MG63 (cell line): ENCODE data around the gene SGPP2. TPM values are rescaled to one million over a fixed set of nuclear protein-coding genes. Genes with fewer than 3 reads are reported as not detected.
"Not testable (repeated sequence)": the region's sequence is repeated elsewhere in the genome, so short reads cannot be mapped to it uniquely, and the experiment has no call there.

Experiments used
- DNase-seq: peaks from one replicate; pipeline ENCODE4 v3.0.0-alpha.2; 2020
- H3K27me3 ChIP-seq: fragments of 250-450 bp; sonication (Bioruptor Pico); 2 replicates; pipeline ENCODE4 v1.5.1; 2020; ENCODE audit warnings: mild to moderate bottlenecking, moderate library complexity
- H3K36me3 ChIP-seq: fragments of 250-450 bp; sonication (Bioruptor Pico); 2 replicates; pipeline ENCODE4 v1.5.1; 2020; ENCODE audit warnings: mild to moderate bottlenecking, moderate library complexity
- H3K4me3 ChIP-seq: fragments of 250-450 bp; sonication (Bioruptor Pico); 2 replicates; pipeline ENCODE4 v1.5.1; 2020; ENCODE audit warnings: mild to moderate bottlenecking, moderate library complexity
- H3K9me3 ChIP-seq: fragments of 250-450 bp; sonication (Bioruptor Pico); 2 replicates; pipeline ENCODE4 v1.5.1; 2020; ENCODE audit warnings: mild to moderate bottlenecking, moderate library complexity
- total RNA-seq: library from RNA; depleted of rRNA; stranded (reverse); fragments of >200 nt; shearing (Covaris generic); gene quantifications from 2 replicates; pipeline ENCODE4 v1.2.3, GENCODE V29; 2014; ENCODE audit warnings: low replicate concordance; rRNA removed

SGPP2 gene
- not detected in 2 replicates for total RNA-seq

GRCh38 chr2:222424276-222424728, at the start of gene SGPP2:
SGPP2 (plus strand) TSS chr2:222424543; CDS start chr2:222424603, 60 bp downstream.
- Histone ChIP-seq H3K36me3 (no peaks in the 10 kb centered on the region), H3K4me3 (no peak within 1 kb of the TSS), H3K9me3 (no peaks in the 10 kb centered on the region), H3K27me3 (no peaks in the 10 kb centered on the region; the same call in 1 of the 2 replicates)
- DNase-seq: no peak

GRCh38 chr2:222375798-222376197, 48.5 kb upstream of the SGPP2 start:
- peaks cover 26% of the 10 kb centered on the region for H3K27me3 ChIP-seq
- no peaks in the 10 kb centered on the region for H3K9me3 ChIP-seq
- DNase-seq: no peak
- no peak overlapping the region for H3K4me3 ChIP-seq
- H3K36me3 ChIP-seq: no peaks in the 10 kb centered on the region

- Histone ChIP-seq H3K9me3 (no peaks in the 10 kb centered on the region), H3K36me3 (no peaks in the 10 kb centered on the region), H3K4me3 (no peak overlapping the region), H3K27me3 (peaks cover 26% of the 10 kb centered on the region)
- no peak for DNase-seq
Measured at GRCh38 chr2:222380456-222380855, 43.9 kb upstream of the SGPP2 start.

GRCh38 chr2:222381566-222381965, 42.8 kb upstream of the SGPP2 start:
- H3K36me3 ChIP-seq: no peaks in the 10 kb centered on the region
- H3K27me3 ChIP-seq: peaks cover 26% of the 10 kb centered on the region
- H3K9me3 ChIP-seq: no peaks in the 10 kb centered on the region
- no peak overlapping the region for H3K4me3 ChIP-seq
- no peak for DNase-seq

- no peaks in the 10 kb centered on the region for H3K36me3 ChIP-seq
- H3K27me3 ChIP-seq: peaks cover 14% of the 10 kb centered on the region
- no peaks in the 10 kb centered on the region for H3K9me3 ChIP-seq
- no peak for DNase-seq
- no peak overlapping the region for H3K4me3 ChIP-seq
Measured at GRCh38 chr2:222383255-222383654, 41.1 kb upstream of the SGPP2 start.

- H3K36me3 ChIP-seq: no peaks in the 10 kb centered on the region
- no peak overlapping the region for H3K4me3 ChIP-seq
- H3K9me3 ChIP-seq: no peaks in the 10 kb centered on the region
- H3K27me3 ChIP-seq: peaks cover 5% of the 10 kb centered on the region; the same call in 1 of the 2 replicates
- no peak for DNase-seq
Measured at GRCh38 chr2:222391743-222392285, 32.5 kb upstream of the SGPP2 start.

GRCh38 chr2:222393733-222394267, 30.5 kb upstream of the SGPP2 start:
- no peak overlapping the region for H3K4me3 ChIP-seq
- no peaks in the 10 kb centered on the region for H3K9me3 ChIP-seq
- no peak for DNase-seq
- H3K27me3 ChIP-seq: peaks cover 5% of the 10 kb centered on the region; the same call in 1 of the 2 replicates
- no peaks in the 10 kb centered on the region for H3K36me3 ChIP-seq

GRCh38 chr2:222398446-222398885, 25.9 kb upstream of the SGPP2 start:
- no peaks in the 10 kb centered on the region for H3K36me3 ChIP-seq
- DNase-seq: no peak
- no peak overlapping the region for H3K4me3 ChIP-seq
- H3K27me3 ChIP-seq: no peaks in the 10 kb centered on the region
- no peaks in the 10 kb centered on the region for H3K9me3 ChIP-seq

GRCh38 chr2:222399038-222399783, 25.1 kb upstream of the SGPP2 start:
- DNase-seq: no peak
- no peaks in the 10 kb centered on the region for H3K9me3 ChIP-seq
- H3K4me3 ChIP-seq: no peak overlapping the region
- no peaks in the 10 kb centered on the region for H3K36me3 ChIP-seq
- H3K27me3 ChIP-seq: no peaks in the 10 kb centered on the region

GRCh38 chr2:222404151-222404905, 20.0 kb upstream of the SGPP2 start:
- no peak overlapping the region for H3K4me3 ChIP-seq
- H3K27me3 ChIP-seq: no peaks in the 10 kb centered on the region
- no peaks in the 10 kb centered on the region for H3K9me3 ChIP-seq
- peak; percentile 35 for DNase-seq
- H3K36me3 ChIP-seq: no peaks in the 10 kb centered on the region

- H3K27me3 ChIP-seq: no peaks in the 10 kb centered on the region
- H3K36me3 ChIP-seq: no peaks in the 10 kb centered on the region
- no peak for DNase-seq
- no peak overlapping the region for H3K4me3 ChIP-seq
- peaks cover 4% of the 10 kb centered on the region for H3K9me3 ChIP-seq
Measured at GRCh38 chr2:222408684-222409083, 15.7 kb upstream of the SGPP2 start.

GRCh38 chr2:222410534-222410933, 13.8 kb upstream of the SGPP2 start:
- no peaks in the 10 kb centered on the region for H3K36me3 ChIP-seq
- DNase-seq: no peak
- no peaks in the 10 kb centered on the region for H3K27me3 ChIP-seq
- no peak overlapping the region for H3K4me3 ChIP-seq
- H3K9me3 ChIP-seq: peaks cover 7% of the 10 kb centered on the region

GRCh38 chr2:222412334-222412733, 12.0 kb upstream of the SGPP2 start:
- not testable (repeated sequence) for H3K9me3 ChIP-seq, DNase-seq, H3K4me3 ChIP-seq

GRCh38 chr2:222413295-222413911, 10.9 kb upstream of the SGPP2 start:
- no peak for DNase-seq
- Histone ChIP-seq H3K27me3 (no peaks in the 10 kb centered on the region), H3K4me3 (no peak overlapping the region), H3K36me3 (no peaks in the 10 kb centered on the region), H3K9me3 (peaks cover 7% of the 10 kb centered on the region)

More at GRCh38 chr2:222412334-222412733, 12.0 kb upstream of the SGPP2 start:
- not testable (repeated sequence) for H3K36me3 ChIP-seq, H3K27me3 ChIP-seq

GRCh38 chr2:222418739-222419138, 5.6 kb upstream of the SGPP2 start:
- Histone ChIP-seq H3K27me3 (no peaks in the 10 kb centered on the region; the same call in 1 of the 2 replicates), H3K9me3 (peaks cover 3% of the 10 kb centered on the region), H3K4me3 (no peak overlapping the region), H3K36me3 (no peaks in the 10 kb centered on the region)
- DNase-seq: no peak

- Histone ChIP-seq H3K36me3 (no peaks in the 10 kb centered on the region), H3K4me3 (no peak overlapping the region), H3K27me3 (no peaks in the 10 kb centered on the region; the same call in 1 of the 2 replicates), H3K9me3 (no peaks in the 10 kb centered on the region)
- DNase-seq: no peak
Measured at GRCh38 chr2:222420508-222420907, 3.8 kb upstream of the SGPP2 start.
